HG02870 (cell line): ENCODE data around the gene LIME1.

ENCODE experiments used
- ATAC-seq: cut with Tn5 transposase; IDR thresholded peaks from one replicate; pipeline ENCODE4 v1.9.1; 2021; ENCODE audit warnings: mild to moderate bottlenecking, moderate library complexity; ENCODE audit not compliant: unreplicated experiment

Gene LIME1

GRCh38 chr20:63735859-63736718 lies at the start of gene LIME1:
Gene LIME1 (plus strand): TSS chr20:63736664. CDS start chr20:63737550, 886 bp downstream.
- ATAC-seq: no peak

GRCh38 chr20:63687419-63688178 lies 48.9 kb upstream of the LIME1 start:
- no peak for ATAC-seq

- no peak for ATAC-seq
These were observed 48.0 kb upstream of the LIME1 start for GRCh38 chr20:63688228-63689045.

- no peak for ATAC-seq
These were observed 47.1 kb upstream of the LIME1 start for GRCh38 chr20:63689046-63690002.

- ATAC-seq: no peak
These were observed 46.2 kb upstream of the LIME1 start for GRCh38 chr20:63690003-63690897.

GRCh38 chr20:63690898-63691710 lies 45.4 kb upstream of the LIME1 start:
- no peak for ATAC-seq

GRCh38 chr20:63691711-63692435 lies 44.6 kb upstream of the LIME1 start:
- ATAC-seq: no peak

GRCh38 chr20:63692436-63693082 lies 43.9 kb upstream of the LIME1 start:
- ATAC-seq: no peak

- no peak for ATAC-seq
These were observed 43.3 kb upstream of the LIME1 start for GRCh38 chr20:63693083-63693732.

- no peak for ATAC-seq
These were observed 42.5 kb upstream of the LIME1 start for GRCh38 chr20:63693733-63694583.

- ATAC-seq: no peak
These were observed 41.7 kb upstream of the LIME1 start for GRCh38 chr20:63694584-63695423.

GRCh38 chr20:63695424-63696305 lies 40.8 kb upstream of the LIME1 start:
- no peak for ATAC-seq

GRCh38 chr20:63696306-63696627 lies 40.2 kb upstream of the LIME1 start:
- ATAC-seq: no peak
